Ovary (tissue), 9 donors: ENCODE data around the gene STYK1. TPM values are rescaled to one million over a fixed set of nuclear protein-coding genes. Genes with fewer than 3 reads are reported as not detected.

Source experiments
- DNase-seq, 5 donors: peaks; one replicate each; pipeline ENCODE4 v3.0.0-alpha.2; 2019 to 2020
- H3K27ac ChIP-seq, 2 donors: fragments of 200-600 bp; one replicate each; pipeline versions ENCODE4 v1.5.1 to v1.8.0; 2019 to 2022
- H3K27me3 ChIP-seq: fragments of 200-600 bp; one replicate; pipeline ENCODE4 v1.8.0; 2022
- H3K36me3 ChIP-seq: fragments of 200-600 bp; sonication (generic); one replicate; pipeline ENCODE4 v1.5.1; 2019
- H3K4me1 ChIP-seq: one replicate; pipeline ENCODE4 v1.8.1; 2013; ENCODE audit warnings: mild to moderate bottlenecking, moderate library complexity; ENCODE audit not compliant: insufficient read depth
- H3K4me3 ChIP-seq: fragments of 200-600 bp; sonication (generic); one replicate; pipeline ENCODE4 v1.5.1; 2017
- H3K9me3 ChIP-seq, 2 donors: fragments of 200-600 bp in 1 of 2; sonication (generic) in 1 of 2; one replicate each; pipeline versions ENCODE4 v1.5.1 to v1.8.1; 2013 to 2019; ENCODE audit warnings: mild to moderate bottlenecking in 1 of 2, moderate library complexity in 1 of 2
- EP300 ChIP-seq: sonication (generic); formaldehyde crosslinking; IDR thresholded peaks from one replicate; pipeline ENCODE4 v1.6.1; 2017; ENCODE audit warnings: antibody characterized with exemption
- POLR2A ChIP-seq: fragments of 450-650 bp; IDR thresholded peaks from one replicate; pipeline ENCODE4 v1.6.1; 2017; ENCODE audit warnings: antibody characterized with exemption, mild to moderate bottlenecking, moderate library complexity
- WGBS, 3 donors: extraction: QIAGEN DNeasy Blood & Tissue Kit in 1 of 3; methylation state at CpG; one replicate each; pipeline versions ENCODE4 v1.1.5 to v1.1.7; 2013 to 2017; 5-methylcytosine and 5-hydroxymethylcytosine counted together
- intact Hi-C, 4 donors: fragments of 100-400 bp; cut with DNase I; formaldehyde crosslinking; loops; one replicate each; pipeline versions ENCODE4 v1.11.0 to v1.15.1; 2022 to 2023
- polyA plus RNA-seq, 2 donors: library from polyadenylated mRNA; stranded (reverse); fragments of 200-250 nt in 1 of 2; fragments of 350-450 nt in 1 of 2; fragmentation: Illumina TruSeq in 1 of 2; extraction: RNeasy Lipid Tissue Mini Kit (QIAGEN cat#74804) in 1 of 2; gene quantifications; one replicate each; pipeline ENCODE4 v1.2.3, GENCODE V29; 2013 to 2014
- total RNA-seq, 7 donors: library from RNA; depleted of rRNA in 2 of 7; stranded (reverse); fragments of >200 nt in 2 of 7; fragmentation: NEBNext Ultra II Directional in 3 of 7; extraction: Animal tissue kit (Norgen Biotek cat#: 25700) in 3 of 7; gene quantifications; one replicate each; pipeline versions ENCODE4 v1.1.0 to v1.2.4, GENCODE V29; 2016 to 2023
- TF ChIP-seq, protein P1 (sequence below), 3 donors: fragments of 450-650 bp in 2 of 3; fragments of 200-600 bp in 1 of 3; IDR thresholded peaks; one replicate each; pipeline versions ENCODE4 v1.5.1 to v1.8.0; 2016 to 2022; ENCODE audit warnings: antibody characterized with exemption in 3 of 3, mild to moderate bottlenecking in 1 of 3
- donor health status: DM: no; HTN: no; CAD: no; lungs with moderate emphysema.
- donor health status: DM: no; HTN: no; CAD: no.
- donor health status: Bipolar disorder and iron deficiency.
- donor health status: DM: yes; HTN: yes; CAD: no.
- donor health status: DM: no; HTN: no; CAD: no.
- donor health status: DM: yes; HTN: yes; CAD: no.

STYK1 gene
- total and polyA plus RNA-seq, 9 donors = 0.07 to 1.3 (median 0.33) TPM; not detected in 2

DNA sequence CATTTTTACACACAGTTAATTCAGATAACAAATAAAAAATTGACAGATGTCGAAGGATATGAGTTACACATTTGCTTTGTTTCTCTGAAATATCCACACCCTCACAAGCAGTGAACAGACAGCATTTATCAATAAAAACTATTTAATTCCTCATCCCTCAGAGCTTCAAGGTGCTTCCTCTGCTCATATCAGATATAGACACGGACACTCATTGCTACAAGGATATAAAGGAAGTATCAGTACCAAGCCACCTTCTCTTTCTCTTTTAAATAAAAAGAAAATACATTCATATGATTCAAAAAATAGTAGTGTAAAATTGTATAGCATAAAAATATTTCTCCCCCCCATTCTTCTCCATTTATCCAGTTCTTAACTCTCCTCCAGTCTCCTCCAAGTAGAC, 38.5 kb downstream of the STYK1 start:
- TF ChIP-seq POLR2A (no peak), EP300 (no peak)
- TF ChIP-seq, protein P1, sequence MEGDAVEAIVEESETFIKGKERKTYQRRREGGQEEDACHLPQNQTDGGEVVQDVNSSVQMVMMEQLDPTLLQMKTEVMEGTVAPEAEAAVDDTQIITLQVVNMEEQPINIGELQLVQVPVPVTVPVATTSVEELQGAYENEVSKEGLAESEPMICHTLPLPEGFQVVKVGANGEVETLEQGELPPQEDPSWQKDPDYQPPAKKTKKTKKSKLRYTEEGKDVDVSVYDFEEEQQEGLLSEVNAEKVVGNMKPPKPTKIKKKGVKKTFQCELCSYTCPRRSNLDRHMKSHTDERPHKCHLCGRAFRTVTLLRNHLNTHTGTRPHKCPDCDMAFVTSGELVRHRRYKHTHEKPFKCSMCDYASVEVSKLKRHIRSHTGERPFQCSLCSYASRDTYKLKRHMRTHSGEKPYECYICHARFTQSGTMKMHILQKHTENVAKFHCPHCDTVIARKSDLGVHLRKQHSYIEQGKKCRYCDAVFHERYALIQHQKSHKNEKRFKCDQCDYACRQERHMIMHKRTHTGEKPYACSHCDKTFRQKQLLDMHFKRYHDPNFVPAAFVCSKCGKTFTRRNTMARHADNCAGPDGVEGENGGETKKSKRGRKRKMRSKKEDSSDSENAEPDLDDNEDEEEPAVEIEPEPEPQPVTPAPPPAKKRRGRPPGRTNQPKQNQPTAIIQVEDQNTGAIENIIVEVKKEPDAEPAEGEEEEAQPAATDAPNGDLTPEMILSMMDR (IDR thresholded peaks at IDR 0.05) = no peak
- DNase-seq = no peak
- H3K4me1 ChIP-seq = no peaks in the 10 kb centered on the region
- H3K27me3 ChIP-seq = no peaks in the 10 kb centered on the region
- H3K36me3 ChIP-seq = no peaks in the 10 kb centered on the region
- no peak overlapping the region for H3K27ac ChIP-seq
- H3K9me3 ChIP-seq = no peaks in the 10 kb centered on the region
- intact Hi-C loops = no loop called here
- no peak overlapping the region for H3K4me3 ChIP-seq
- WGBS, 3 donors = 71 to 82% (median 80%) methylated on average over 2 of the region's 2 CpGs

- H3K27ac ChIP-seq = no peak overlapping the region
- no peak overlapping the region for H3K4me3 ChIP-seq
- H3K36me3 ChIP-seq = no peaks in the 10 kb centered on the region
- TF ChIP-seq, protein P1 (IDR thresholded peaks at IDR 0.05) = no peak
- no peak for TF ChIP-seq POLR2A
- TF ChIP-seq EP300 = no peak
- 81 to 84% (median 84%) methylated on average over 5 of the region's 5 CpGs for WGBS, 3 donors
- no peak for DNase-seq
- H3K27me3 ChIP-seq = no peaks in the 10 kb centered on the region
- H3K9me3 ChIP-seq = no peaks in the 10 kb centered on the region
- no peaks in the 10 kb centered on the region for H3K4me1 ChIP-seq
- intact Hi-C loops = no loop called here
These were observed 39.4 kb downstream of the STYK1 start for GRCh38 chr12:10634427-10634826.

GRCh38 chr12:10633541-10633940, 40.3 kb downstream of the STYK1 start:
- no peak for DNase-seq
- TF ChIP-seq, protein P1 (IDR thresholded peaks at IDR 0.05) = no peak
- no peak for TF ChIP-seq EP300
- no peak for TF ChIP-seq POLR2A
- intact Hi-C loops = no loop called here
- Histone ChIP-seq H3K9me3 (no peaks in the 10 kb centered on the region), H3K4me3 (no peak overlapping the region), H3K27me3 (no peaks in the 10 kb centered on the region), H3K4me1 (no peaks in the 10 kb centered on the region), H3K36me3 (no peaks in the 10 kb centered on the region), H3K27ac (no peak overlapping the region)
- 49 to 66% (median 54%) methylated on average over 3 of the region's 3 CpGs for WGBS, 3 donors

GRCh38 chr12:10632226-10632625, 41.6 kb downstream of the STYK1 start:
- Histone ChIP-seq H3K4me3 (no peak overlapping the region), H3K9me3 (no peaks in the 10 kb centered on the region), H3K4me1 (no peaks in the 10 kb centered on the region), H3K27me3 (no peaks in the 10 kb centered on the region), H3K36me3 (no peaks in the 10 kb centered on the region), H3K27ac (no peak overlapping the region)
- no peak for DNase-seq
- TF ChIP-seq, protein P1 (IDR thresholded peaks at IDR 0.05) = no peak
- TF ChIP-seq EP300 (no peak), POLR2A (no peak)
- intact Hi-C loops = no loop called here

GRCh38 chr12:10624605-10625004, 49.2 kb downstream of the STYK1 start:
- Histone ChIP-seq H3K27ac (no peak overlapping the region), H3K36me3 (no peaks in the 10 kb centered on the region), H3K27me3 (no peaks in the 10 kb centered on the region), H3K9me3 (no peaks in the 10 kb centered on the region), H3K4me3 (no peak overlapping the region), H3K4me1 (no peaks in the 10 kb centered on the region)
- intact Hi-C loops = no loop called here
- 66 to 80% (median 79%) methylated on average over 3 of the region's 3 CpGs for WGBS, 3 donors
- no peak for DNase-seq
- TF ChIP-seq, protein P1 (IDR thresholded peaks at IDR 0.05) = no peak
- TF ChIP-seq POLR2A = no peak
- TF ChIP-seq EP300 = no peak
